Measurements from ENCODE around the gene ATAD5. TPM values are rescaled to one million over a fixed set of nuclear protein-coding genes. Genes with fewer than 3 reads are reported as not detected.
A peak's percentile ranks its signal among the peaks of the same experiment; 100 is the strongest.

ATAD5 gene
- total and polyA plus RNA-seq, 2 of the 13 experiments (the other 11 are each of a cell fraction or from before 2014, with no cell fraction given): 1.8 to 10.7 TPM

DNA sequence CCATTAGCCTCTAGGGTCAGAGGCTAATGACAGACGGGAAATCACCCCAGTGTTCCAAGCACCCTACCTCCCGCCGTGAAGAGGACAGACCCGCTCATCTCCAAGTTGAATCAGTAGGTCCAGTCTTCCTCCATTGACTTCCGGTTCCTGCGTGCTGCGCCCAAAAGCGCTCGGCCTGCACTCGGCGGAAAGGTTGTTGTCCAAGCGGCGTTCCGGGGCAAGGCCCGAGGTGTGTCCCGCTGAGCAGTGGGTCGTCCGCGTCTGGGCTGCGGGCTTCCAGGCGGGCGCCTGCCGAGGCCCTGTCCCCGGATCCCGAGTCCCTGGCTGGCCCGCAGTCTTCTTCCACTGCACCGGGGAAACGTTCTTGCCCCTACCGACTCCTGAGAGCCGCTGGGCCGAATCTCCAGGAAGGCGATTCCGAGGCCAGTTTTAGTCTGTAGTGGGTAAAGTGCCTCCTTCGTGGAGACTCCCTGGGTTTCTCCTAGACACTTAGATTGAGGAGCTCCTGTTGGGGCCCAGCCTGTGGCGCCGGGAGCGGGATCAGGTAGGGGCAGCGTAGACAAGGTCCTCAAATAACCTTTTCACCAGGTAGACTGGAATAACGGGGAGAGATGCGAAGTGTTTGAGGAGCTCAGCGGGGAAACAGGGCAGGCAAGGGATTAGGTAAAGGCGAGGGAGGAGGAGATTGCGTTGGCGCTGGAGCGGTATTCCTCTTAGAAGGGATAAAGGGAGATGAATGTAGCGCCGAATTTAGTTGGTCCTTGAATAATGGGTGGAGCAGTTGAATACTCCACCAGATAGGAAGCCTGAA is 74.5 kb downstream of the ATAD5 start, which contains the start of gene TEFM (continued):
- no peak for TF ChIP-seq ZNF407 (CRISPR knock-in tag; IDR thresholded peaks at IDR 0.05; ENCODE audit: not compliant biosample characterization)
- TF ChIP-seq, protein P1, sequence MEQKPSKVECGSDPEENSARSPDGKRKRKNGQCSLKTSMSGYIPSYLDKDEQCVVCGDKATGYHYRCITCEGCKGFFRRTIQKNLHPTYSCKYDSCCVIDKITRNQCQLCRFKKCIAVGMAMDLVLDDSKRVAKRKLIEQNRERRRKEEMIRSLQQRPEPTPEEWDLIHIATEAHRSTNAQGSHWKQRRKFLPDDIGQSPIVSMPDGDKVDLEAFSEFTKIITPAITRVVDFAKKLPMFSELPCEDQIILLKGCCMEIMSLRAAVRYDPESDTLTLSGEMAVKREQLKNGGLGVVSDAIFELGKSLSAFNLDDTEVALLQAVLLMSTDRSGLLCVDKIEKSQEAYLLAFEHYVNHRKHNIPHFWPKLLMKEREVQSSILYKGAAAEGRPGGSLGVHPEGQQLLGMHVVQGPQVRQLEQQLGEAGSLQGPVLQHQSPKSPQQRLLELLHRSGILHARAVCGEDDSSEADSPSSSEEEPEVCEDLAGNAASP (CRISPR knock-in tag; IDR thresholded peaks at IDR 0.05; ENCODE audit: borderline replicate concordance): peak; percentile 88
- TF ChIP-seq KLF9 (CRISPR knock-in tag; IDR thresholded peaks at IDR 0.05; ENCODE audit: low read depth): peak; percentile 81; the same call in 1 of the 2 replicates
- TF ChIP-seq BCLAF1 (IDR thresholded peaks at IDR 0.05): no peak
- no peak for TF ChIP-seq NFE2L2 (IDR thresholded peaks at IDR 0.05; ENCODE audit: low read length)
- TF ChIP-seq ZNF781 (CRISPR knock-in tag; IDR thresholded peaks at IDR 0.05; ENCODE audit: borderline replicate concordance, not compliant biosample characterization): peak; percentile 49
- TF ChIP-seq, protein P2, sequence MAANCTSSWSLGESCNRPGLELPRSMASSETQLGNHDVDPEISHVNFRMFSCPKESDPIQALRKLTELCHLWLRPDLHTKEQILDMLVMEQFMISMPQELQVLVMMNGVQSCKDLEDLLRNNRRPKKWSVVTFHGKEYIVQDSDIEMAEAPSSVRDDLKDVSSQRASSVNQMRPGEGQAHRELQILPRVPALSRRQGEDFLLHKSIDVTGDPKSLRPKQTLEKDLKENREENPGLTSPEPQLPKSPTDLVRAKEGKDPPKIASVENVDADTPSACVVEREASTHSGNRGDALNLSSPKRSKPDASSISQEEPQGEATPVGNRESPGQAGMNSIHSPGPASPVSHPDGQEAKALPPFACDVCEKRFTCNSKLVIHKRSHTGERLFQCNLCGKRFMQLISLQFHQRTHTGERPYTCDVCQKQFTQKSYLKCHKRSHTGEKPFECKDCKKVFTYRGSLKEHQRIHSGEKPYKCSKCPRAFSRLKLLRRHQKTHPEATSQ (CRISPR knock-in tag; IDR thresholded peaks at IDR 0.05; ENCODE audit: borderline replicate concordance): peak; percentile 57; the same call in 1 of the 2 replicates
- peak; percentile 62 for TF ChIP-seq HNF4A (CRISPR knock-in tag; IDR thresholded peaks at IDR 0.05)
- TF ChIP-seq AKAP8 (CRISPR knock-in tag; IDR thresholded peaks at IDR 0.05): peak; percentile 56; the same call in 1 of the 2 replicates
- TF ChIP-seq RAD21 (CRISPR knock-in tag; IDR thresholded peaks at IDR 0.05): peak; percentile 58; the same call in 1 of the 2 replicates
- peak; percentile 82 for TF ChIP-seq TBX2 (CRISPR knock-in tag; IDR thresholded peaks at IDR 0.05; ENCODE audit: borderline replicate concordance)
- TF ChIP-seq TEF (CRISPR knock-in tag; IDR thresholded peaks at IDR 0.05): peak; percentile 84
- peak; percentile 77 for TF ChIP-seq ZNF83 (CRISPR knock-in tag; IDR thresholded peaks at IDR 0.05; ENCODE audit: borderline replicate concordance)

All from HepG2 (cell line).